Heart left ventricle (tissue), 13 donors: Measurements from ENCODE around the gene NUDT19.

Experiments used
- CTCF ChIP-seq, 12 donors: fragments of 200-600 bp; sonication (generic) in 4 of 12; IDR thresholded peaks; one replicate each; pipeline versions ENCODE4 v1.5.0 to v1.8.0; 2018 to 2022; ENCODE audit warnings: antibody characterized with exemption in 12 of 12, mild to moderate bottlenecking in 5 of 12
- POLR2A ChIP-seq, 2 donors: fragments of 450-650 bp; IDR thresholded peaks; one replicate each; pipeline ENCODE4 v1.6.1; 2017; ENCODE audit warnings: antibody characterized with exemption in 2 of 2, mild to moderate bottlenecking in 2 of 2, moderate library complexity in 2 of 2
- donor health status: ischemic (EF 13 %, LVEDD 7.1; RV severe dilation, severe dysfunction).
- donor health status: DM: no; HTN: yes; CAD: no.
- donor health status: DM: no; HTN: no; CAD: no.
- donor health status: ischemic (EF 25% LVEDD 6.9; RV normal size, moderate dysfunction).
- donor health status: ischemic (EF 25% LVEDD 5.7; RV mildly dilated, moderate dysfunction).
- donor health status: ischemic (EF 35%, LVEDD 5.7; RV mildly dilated, moderate dysfunction).
- donor health status: nonischemic (EF 11% LVEDD 7.7; RV severe dilation, severe dysfunction).
- donor health status: DM: yes; HTN: yes; CAD: no.
- donor health status: PGD.
- donor health status: ischemic (EF 29% LVEDD 5.4; RV normal size, mild dysfunction).
- donor health status: nonischemic (EF 23%, LVEDD 6.1; RV moderate dilation, normal function).

GRCh38 chr19:32720216-32720935 is 28.8 kb downstream of the NUDT19 start:
- TF ChIP-seq CTCF (IDR thresholded peaks at IDR 0.05) (no peak), POLR2A (IDR thresholded peaks at IDR 0.05) (no peak)
